Fibroblast of the aortic adventitia (primary cell): ENCODE results near the gene DLG3. TPM values are rescaled to one million over a fixed set of nuclear protein-coding genes. Genes with fewer than 3 reads are reported as not detected.

Experiments used
- DNase-seq: peaks from one replicate; pipeline ENCODE4 v3.0.0-alpha.2; 2010; ENCODE audit warnings: low read depth
- H3K4me3 ChIP-seq: 2 replicates; pipeline ENCODE4 v1.5.1; 2011; ENCODE audit warnings: low read depth, mild to moderate bottlenecking, control low read depth, low read length, moderate library complexity
- CTCF ChIP-seq: IDR thresholded peaks from 2 replicates; pipeline ENCODE4 v1.5.1; 2011; ENCODE audit warnings: mild to moderate bottlenecking, low read length, control low read depth, inconsistent platforms; ENCODE audit not compliant: insufficient read depth
- total RNA-seq: library from RNA; depleted of rRNA; stranded (reverse); fragments of >200 nt; gene quantifications from 2 replicates; pipeline ENCODE4 v1.2.3, GENCODE V29; 2012; ENCODE audit warnings: low replicate concordance

Gene DLG3
- total RNA-seq, 1 donor: 15.0 TPM

- no peak overlapping the region for H3K4me3 ChIP-seq
- TF ChIP-seq CTCF: no peak
- no peak for DNase-seq
Observed at GRCh38 chrX:70446380-70447350, 2.0 kb downstream of the DLG3 start.

GRCh38 chrX:70449457-70449966 is 4.9 kb downstream of the DLG3 start:
- no peak for TF ChIP-seq CTCF
- no peak for DNase-seq
- H3K4me3 ChIP-seq: no peak overlapping the region

GRCh38 chrX:70452143-70452733 is 7.6 kb downstream of the DLG3 start:
- TF ChIP-seq CTCF: peak; percentile 78
- peak overlapping the region; percentile 61 for H3K4me3 ChIP-seq
- peak; percentile 49 for DNase-seq

- peak overlapping the region; percentile 61 for H3K4me3 ChIP-seq
- no peak for DNase-seq
- no peak for TF ChIP-seq CTCF
Observed at GRCh38 chrX:70453024-70453618, 8.5 kb downstream of the DLG3 start.

GRCh38 chrX:70454441-70455365 is 10.1 kb downstream of the DLG3 start:
- peak overlapping the region; percentile 54 for H3K4me3 ChIP-seq
- TF ChIP-seq CTCF: peak; percentile 95
- DNase-seq: peak; percentile 50
